T-helper 2 cell treated with Interferon-gamma antibody and Interleukin-4, amounts not matched to agents 100 ng/mL and 5 ng/mL, for 36 hours (primary cell): ENCODE data around the gene GAB2. TPM values are rescaled to one million over a fixed set of nuclear protein-coding genes. Genes with fewer than 3 reads are reported as not detected.
"Not testable (repeated sequence)": the region's sequence is repeated elsewhere in the genome, so short reads cannot be mapped to it uniquely, and the experiment has no call there.

Experiments used
- intact Hi-C: fragments of 100-400 bp; cut with micrococcal nuclease; formaldehyde crosslinking; loops from one replicate; pipeline ENCODE4 v1.15.1; 2023
- total RNA-seq: library from RNA; stranded (reverse); gene quantifications from 2 replicates; pipeline ENCODE4 v1.2.3, GENCODE V29; 2022

GAB2 gene
- total RNA-seq, 1 donor from 2014 or later, result 96.1 TPM

DNA sequence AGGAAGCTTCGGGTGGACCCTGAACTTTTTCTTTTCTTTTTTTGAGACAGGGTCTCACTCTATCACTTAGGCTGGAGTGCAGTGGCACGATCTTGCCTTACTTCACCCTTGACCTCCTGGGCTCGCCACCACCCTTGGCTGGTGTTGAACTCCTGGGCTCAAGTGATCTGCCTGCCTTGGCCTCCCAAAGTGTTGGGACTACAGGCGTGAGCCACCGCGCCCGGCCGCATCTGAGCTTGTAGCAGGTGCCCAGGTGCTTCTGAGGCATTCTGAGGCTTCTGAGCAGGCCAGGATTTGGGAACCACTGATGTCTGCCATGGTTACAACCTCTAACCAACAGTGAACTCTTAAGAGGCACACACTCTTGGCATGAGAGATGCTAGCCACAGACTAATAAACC is 223.8 kb downstream of the GAB2 start:
- intact Hi-C loops, result no loop called here

- intact Hi-C loops, result no loop called here
These were observed 224.7 kb downstream of the GAB2 start for GRCh38 chr11:78192911-78193351.

GRCh38 chr11:78192223-78192719 is 225.3 kb downstream of the GAB2 start:
- intact Hi-C loops, result no loop called here

GRCh38 chr11:78190871-78191538 is 226.6 kb downstream of the GAB2 start:
- intact Hi-C loops, result no loop called here

DNA sequence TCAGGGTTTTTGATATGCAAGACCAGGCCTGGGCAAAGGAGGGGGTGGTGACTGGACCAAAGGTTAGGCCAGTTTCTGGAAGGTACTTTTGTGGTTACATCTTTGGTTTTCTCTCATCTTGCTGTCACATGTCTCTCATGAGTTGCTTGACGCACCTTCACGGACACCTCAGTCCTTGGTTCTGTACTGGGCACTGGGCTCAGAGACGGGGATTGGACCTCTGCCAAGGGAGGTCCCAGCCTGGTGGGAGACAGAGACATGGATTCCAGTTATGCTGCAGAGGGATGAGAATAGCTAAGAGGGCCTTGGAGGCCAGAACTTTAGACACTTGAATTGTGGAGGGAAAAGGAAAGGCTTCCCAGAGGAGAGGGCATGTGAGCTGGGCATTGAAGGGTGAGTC is 227.2 kb downstream of the GAB2 start:
- intact Hi-C loops, result no loop called here

DNA sequence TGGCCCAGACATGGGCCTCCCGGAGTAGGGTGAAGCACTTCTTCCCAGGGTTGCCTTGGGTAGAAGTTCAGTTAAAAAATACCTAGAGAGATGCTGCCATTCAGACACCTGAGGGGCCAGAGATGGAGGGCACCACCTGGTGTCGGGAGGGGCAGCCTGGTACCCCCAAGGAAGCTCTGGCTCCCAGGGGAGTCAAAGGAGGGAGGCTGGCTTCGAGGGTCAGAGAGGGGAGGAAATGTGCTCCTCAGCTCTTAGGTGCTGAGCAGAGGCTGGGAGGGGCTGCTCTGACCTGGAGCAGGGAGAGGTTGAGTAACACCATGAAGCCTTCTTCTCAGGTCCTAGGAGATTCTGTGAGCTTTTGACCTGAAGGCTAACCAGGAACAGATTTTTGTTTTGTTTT is 227.8 kb downstream of the GAB2 start:
- intact Hi-C loops, result loop anchor here (2.0 kb wide), 2 partner anchors 111 to 227 kb away; partner anchors contain the start of genes GAB2 and NDUFC2

DNA sequence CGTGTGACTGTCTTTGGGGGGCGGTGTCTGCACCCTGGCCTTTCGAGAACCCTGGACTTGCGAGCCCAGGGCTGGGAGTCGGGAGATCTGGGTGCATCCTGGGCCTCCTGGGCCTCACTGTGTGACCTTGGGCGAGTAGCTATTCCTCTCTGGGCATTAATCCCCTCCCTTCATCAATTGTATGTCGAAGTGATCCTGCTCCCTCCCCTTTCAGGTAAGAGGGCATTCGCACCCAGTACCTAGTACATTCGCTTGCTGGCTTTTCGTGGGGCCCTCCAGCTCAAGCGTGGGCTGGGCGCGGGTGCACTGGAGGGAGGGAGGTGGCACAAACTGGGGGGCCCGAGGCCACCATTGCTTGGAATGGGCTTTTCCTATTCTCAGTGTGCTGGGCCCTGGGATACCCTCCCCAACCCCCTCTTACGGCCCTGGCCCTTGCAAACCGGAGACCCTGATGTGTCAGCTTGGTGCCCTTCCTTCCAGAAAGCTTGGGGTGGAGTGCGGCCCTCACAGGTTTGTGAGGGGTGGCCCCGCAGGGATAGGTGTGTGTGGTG is 228.4 kb downstream of the GAB2 start:
- intact Hi-C loops, result loop anchor here (2.0 kb wide), 2 partner anchors 110 to 228 kb away; partner anchors contain the start of genes GAB2 and NDUFC2

DNA sequence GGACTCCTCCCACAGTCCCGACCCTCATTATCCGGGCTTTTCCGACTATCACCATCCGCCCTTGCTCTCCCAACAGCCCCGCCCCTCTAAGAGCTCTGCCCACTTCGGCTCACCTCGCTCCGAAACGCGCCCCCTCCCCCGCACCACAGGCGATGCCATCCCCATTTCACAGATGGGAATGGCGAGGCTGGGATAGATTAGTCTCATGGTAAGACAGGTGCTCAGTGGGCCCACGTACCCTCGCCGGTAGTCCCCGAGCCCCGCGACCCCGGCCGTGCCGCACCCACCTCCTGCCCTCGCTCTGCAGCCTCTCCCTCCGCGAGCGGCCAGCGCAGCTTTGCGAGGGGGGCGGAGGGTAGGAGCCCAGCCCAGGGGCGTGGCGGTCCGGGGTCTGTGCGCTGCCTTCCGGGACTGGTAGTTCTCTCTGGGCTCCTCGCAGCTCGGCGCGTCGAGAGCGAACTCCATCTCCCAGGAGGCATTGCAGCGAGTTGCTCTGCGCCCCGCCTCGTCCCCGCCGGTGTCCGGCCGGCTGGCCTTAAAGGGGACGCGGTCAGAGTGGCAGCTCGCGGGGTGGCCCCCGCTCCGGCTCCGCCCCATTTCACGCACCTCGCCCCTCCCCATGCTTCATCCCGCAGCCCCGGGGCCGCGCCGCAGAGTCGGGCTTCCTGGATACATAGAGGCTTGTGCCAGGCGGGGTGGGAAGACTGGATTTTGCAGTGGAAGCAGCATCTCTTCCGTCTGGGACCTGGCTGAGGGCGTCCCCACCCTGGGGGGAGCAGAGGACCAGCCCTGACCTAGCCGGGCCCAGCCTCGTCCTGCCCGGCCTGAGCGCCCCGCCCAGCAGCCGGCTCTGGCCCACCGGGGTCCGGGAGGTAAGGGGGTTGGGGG is 229.1 kb downstream of the GAB2 start, which contains the start of the genes KCTD21 and USP35:
Gene KCTD21, minus strand, starts transcription at position 341 of the 888 bp plus-strand sequence. CDS start 14,072 bp downstream, outside the sequence.
Gene USP35, plus strand, starts transcription at position 634 of the 888 bp plus-strand sequence. CDS start 7,327 bp downstream, outside the sequence.
- intact Hi-C loops, result loop anchor here (1.0 to 2.0 kb wide), 7 partner anchors 14 to 386 kb away; partner anchors contain the start of genes ALG8, GAB2, INTS4 and NARS2

DNA sequence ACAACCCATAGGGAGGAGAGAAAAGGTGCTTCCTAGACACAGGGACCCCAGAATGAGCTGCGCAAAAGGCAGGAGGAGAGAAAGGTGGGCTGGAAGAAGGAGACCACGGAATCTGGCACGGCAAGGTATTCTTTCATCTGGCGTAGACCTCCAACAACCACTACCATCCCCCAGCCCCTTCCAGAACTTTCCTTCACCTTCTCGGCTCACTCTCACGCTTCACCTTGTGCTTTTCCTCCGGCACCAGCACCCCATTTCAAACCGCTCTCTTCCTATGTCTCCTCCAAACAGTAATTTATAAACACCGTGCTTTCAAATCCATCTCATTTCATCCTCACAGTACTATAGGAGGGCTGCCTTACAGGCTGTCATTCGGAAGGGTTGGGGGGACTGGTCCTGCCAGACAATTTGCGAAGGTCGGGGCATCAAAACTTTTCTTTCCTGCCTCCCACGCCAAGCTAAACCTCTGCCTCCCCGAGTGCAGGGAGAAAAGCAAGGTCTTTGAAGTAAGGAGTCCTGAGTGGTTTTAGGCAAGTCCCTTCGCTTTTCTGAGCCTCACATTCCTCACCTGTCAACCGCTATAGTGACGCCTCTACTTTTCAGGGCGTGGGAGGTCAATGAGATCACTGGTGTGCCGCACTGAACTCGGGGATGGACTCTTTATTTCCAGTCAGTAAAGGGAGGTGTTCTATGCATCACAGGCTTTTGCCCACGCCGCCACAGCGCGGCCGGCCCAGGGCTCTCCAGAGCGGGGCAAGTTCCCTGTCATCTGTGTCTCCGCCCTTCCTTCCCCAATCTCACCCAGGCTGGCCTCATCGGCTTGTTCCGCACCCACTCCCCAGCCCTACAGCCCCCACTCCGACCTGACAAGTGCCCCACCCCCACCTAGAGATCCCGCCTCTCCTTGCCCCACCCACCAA is 230.0 kb downstream of the GAB2 start:
- intact Hi-C loops, result loop anchor here (1.0 to 2.0 kb wide), 7 partner anchors 15 to 387 kb away; partner anchors contain the start of genes ALG8, GAB2, INTS4 and NARS2

DNA sequence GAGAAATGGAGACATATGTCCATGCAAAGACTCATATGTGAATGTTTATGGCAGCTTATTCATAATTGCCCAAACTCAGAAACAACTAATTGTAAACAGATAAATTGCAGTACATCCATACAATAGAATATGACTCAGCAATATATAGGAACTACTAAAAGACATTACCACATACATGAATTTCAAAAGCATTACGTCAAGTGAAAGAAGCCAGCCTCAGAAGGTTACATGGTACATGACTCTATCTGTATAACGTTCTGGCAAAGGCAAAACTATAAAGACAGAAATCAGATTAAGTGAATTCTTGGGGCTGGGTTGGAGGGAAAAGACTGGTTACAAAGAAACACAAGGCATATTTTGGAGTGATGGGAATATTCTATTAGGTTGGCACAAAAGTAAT is 236.4 kb downstream of the GAB2 start:
- intact Hi-C loops, result no loop called here

DNA sequence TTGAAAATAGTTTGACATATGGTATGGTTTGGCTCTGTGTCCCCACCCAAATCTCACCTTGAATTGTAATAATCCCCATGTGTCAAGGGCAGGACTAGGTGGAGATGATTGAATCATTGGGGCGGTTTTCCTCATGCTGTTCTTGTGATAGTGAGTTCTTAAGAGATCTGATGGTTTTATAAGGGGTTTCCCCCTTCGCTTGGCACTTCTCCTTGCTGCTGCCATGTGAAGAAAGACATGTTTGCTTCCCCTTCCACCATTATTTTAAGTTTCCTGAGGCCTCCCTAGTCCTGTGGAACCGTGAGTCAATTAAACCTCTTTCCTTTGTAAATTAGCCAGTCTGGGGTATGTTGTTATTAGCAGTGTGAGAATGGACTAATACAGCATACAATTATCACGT is 236.9 kb downstream of the GAB2 start:
- intact Hi-C loops, result no loop called here

- intact Hi-C loops, result no loop called here
These were observed 238.1 kb downstream of the GAB2 start for GRCh38 chr11:78179459-78180071.

DNA sequence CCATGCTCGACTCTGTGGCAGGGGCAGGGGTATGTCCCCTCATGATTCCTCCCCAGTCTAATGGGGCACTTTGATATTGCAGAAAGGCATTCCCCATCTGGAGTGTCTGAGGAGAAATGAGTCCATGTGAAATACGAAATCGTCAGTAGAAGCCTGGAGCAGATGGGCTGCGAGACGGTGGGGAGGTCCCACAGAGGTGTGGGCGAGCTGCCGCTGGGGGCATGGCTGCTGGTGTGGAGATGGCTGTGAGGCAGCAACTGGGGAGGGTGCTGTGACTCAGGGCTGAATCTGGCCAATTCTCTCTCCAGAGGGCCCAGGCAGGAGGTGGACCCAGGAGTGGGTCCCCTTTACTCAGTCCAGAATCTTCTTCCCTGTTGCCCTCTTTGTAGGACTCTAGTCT is 240.4 kb downstream of the GAB2 start:
- intact Hi-C loops, result no loop called here

DNA sequence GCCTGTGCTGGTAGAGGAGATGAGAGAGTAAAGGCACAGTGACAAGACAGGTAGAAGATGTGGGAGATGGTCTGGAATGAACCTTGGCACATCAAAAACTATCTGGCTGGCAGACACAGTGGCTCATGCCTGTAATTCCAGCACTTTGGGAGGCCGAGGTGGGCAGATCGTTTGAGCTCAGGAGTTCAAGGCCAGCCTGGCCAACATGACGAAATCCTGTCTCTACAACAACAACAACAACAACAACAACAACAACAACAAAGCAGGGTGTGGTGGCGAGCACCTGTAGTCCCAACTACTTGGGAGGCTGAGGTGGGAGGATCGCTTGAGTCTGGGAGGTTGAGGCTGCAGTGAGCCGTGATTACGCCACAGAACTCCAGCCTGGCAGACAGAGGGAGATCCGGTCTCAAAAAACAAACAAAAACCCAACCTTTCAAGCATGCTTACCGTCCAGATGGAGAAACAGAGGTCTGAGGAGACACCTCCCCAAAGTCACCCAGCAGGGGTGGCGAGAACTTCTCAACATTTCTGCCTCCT is 240.9 kb downstream of the GAB2 start:
- intact Hi-C loops, result no loop called here

DNA sequence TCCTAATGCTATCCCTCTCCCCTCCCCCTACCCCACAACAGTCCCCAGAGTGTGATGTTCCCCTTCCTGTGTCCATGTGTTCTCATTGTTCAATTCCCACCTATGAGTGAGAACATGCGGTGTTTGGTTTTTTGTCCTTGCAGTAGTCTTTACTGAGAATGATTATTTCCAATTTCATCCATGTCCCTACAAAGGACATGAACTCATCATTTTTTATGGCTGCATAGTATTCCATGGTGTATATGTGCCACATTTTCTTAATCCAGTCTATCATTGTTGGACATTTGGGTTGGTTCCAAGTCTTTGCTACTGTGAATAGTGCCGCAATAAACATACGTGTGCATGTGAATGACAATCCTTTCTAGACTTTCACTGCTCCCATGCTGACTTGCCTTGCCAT is 241.8 kb downstream of the GAB2 start:
- intact Hi-C loops, result not testable (repeated sequence)

- intact Hi-C loops, result no loop called here
These were observed 245.7 kb downstream of the GAB2 start for GRCh38 chr11:78171951-78172350.

DNA sequence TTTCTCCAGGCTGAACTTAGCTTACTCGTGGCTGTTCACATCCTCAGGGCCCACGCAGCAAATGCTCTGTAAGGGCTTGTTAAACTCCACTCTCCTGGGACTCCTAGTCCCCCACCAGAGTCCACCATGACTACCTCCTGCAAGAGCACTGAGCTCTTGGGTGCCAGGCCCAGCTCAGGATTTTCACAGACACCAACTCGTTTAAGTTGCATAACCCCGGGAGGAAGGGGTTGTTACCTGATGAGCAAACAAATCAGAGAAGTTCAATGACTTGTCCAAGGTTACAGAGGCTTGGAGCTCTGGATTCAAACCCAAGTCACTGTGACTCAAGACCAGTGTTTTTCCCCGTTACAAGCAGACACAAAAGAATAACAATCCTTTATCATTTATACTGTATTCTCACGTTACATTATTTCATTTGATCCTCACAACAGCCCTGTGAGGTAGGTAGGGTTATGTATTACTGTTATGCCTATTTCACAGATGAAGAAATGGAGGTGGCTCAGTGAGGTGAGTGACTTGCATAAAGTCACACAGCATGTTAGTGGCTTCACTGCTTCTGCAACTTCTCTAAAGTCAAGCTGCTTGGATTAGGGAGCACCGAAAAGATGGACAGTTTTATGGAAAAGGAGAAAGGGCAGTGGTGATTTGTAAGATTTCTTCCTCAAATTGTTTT is 246.6 kb downstream of the GAB2 start:
- intact Hi-C loops, result no loop called here

DNA sequence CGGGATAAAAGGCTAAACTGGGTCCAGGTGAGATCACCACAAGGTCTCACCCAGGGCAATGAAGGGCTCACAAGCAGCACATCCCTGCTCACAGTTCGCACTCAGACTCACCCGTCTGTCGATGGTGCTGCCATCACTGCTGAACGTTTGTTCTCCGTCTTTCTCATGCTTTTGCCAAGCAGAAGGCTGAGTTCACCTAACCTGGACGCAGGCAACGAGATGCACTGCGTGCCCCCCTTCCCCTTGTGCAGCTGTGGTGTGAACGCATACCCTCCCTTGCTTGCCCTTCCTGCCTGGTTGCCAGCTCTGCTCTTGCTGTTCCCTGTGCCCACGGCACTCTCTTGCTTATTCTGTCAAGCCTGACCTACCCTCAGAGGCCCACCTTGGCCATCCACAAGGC is 247.2 kb downstream of the GAB2 start:
- intact Hi-C loops, result no loop called here
